GM23248 (cell line): ENCODE data around the gene FBXO24.

Experiments
- EZH2 ChIP-seq: fragments of 200-600 bp; sonication (generic); IDR thresholded peaks from 2 replicates; pipeline ENCODE4 v1.6.1; 2018; ENCODE audit warnings: antibody characterized with exemption, mild to moderate bottlenecking; ENCODE audit not compliant: insufficient read depth, poor library complexity, severe bottlenecking
- EZH2phosphoT487 ChIP-seq: fragments of 200-600 bp; sonication (generic); IDR thresholded peaks from 2 replicates; pipeline ENCODE4 v1.6.1; 2018; ENCODE audit warnings: antibody characterized with exemption, moderate library complexity, mild to moderate bottlenecking, low read depth; ENCODE audit not compliant: insufficient read depth

DNA sequence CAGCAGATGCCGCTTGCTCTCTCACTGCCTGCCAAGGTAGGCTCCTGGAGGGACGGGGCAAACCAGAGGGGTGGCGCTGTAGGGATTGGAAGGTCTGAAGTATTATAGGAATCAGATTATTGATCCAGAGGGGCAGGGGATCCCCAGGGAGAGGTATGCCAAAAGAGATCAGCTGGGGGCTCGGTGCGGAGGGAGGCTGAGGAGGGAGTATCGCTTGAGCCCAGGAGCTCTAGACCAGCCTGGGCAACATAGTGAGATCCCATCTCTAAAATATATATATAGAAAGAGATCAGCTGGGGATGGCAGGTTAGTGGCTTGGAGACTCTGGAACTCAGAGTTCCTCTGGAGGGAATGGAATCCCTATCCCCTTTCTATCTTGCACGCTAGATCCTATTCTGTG lies 9.1 kb downstream of the FBXO24 start:
- TF ChIP-seq EZH2 (no peak), EZH2phosphoT487 (no peak)
